Stimulated activated CD4-positive, alpha-beta T cell treated with anti-CD3 and anti-CD28 coated beads, Interleukin-1b, Interleukin-23, amount 100 ng/mL, for 1 hour (primary cell): Measurements from ENCODE around the gene SLC9A9.

Experiments
- DNase-seq, 2 donors: peaks; one replicate each; pipeline ENCODE4 v3.0.0-alpha.2; 2020; ENCODE audit warnings: low read depth in 2 of 2

The SLC9A9 gene

GRCh38 chr3:143358155-143358792, 490.0 kb downstream of the SLC9A9 start:
- no peak for DNase-seq

- DNase-seq: no peak
These were observed 490.6 kb downstream of the SLC9A9 start for GRCh38 chr3:143357700-143358099.

- DNase-seq: no peak
These were observed 491.4 kb downstream of the SLC9A9 start for GRCh38 chr3:143356839-143357238.

GRCh38 chr3:143354342-143354741, 493.9 kb downstream of the SLC9A9 start:
- DNase-seq: no peak

- DNase-seq: no peak
These were observed 495.3 kb downstream of the SLC9A9 start for GRCh38 chr3:143352850-143353550.

- DNase-seq: no peak
These were observed 496.2 kb downstream of the SLC9A9 start for GRCh38 chr3:143351895-143352608.

- DNase-seq: no peak
These were observed 496.9 kb downstream of the SLC9A9 start for GRCh38 chr3:143351354-143351753.

- no peak for DNase-seq
These were observed 498.8 kb downstream of the SLC9A9 start for GRCh38 chr3:143349455-143349854.

GRCh38 chr3:143348486-143349327, 499.6 kb downstream of the SLC9A9 start:
- no peak for DNase-seq

GRCh38 chr3:143344516-143345165, 503.6 kb downstream of the SLC9A9 start:
- DNase-seq: no peak

- DNase-seq: no peak
These were observed 504.3 kb downstream of the SLC9A9 start for GRCh38 chr3:143343944-143344343.

- DNase-seq: no peak
These were observed 505.2 kb downstream of the SLC9A9 start for GRCh38 chr3:143343031-143343430.

GRCh38 chr3:143339451-143339850, 508.8 kb downstream of the SLC9A9 start:
- DNase-seq: no peak

GRCh38 chr3:143337387-143337786, 510.9 kb downstream of the SLC9A9 start:
- no peak for DNase-seq

GRCh38 chr3:143334231-143334630, 514.0 kb downstream of the SLC9A9 start:
- DNase-seq: no peak

GRCh38 chr3:143333367-143333766, 514.9 kb downstream of the SLC9A9 start:
- no peak for DNase-seq

- no peak for DNase-seq
These were observed 516.2 kb downstream of the SLC9A9 start for GRCh38 chr3:143332026-143332425.

- no peak for DNase-seq
These were observed 516.9 kb downstream of the SLC9A9 start for GRCh38 chr3:143331350-143331749.

GRCh38 chr3:143330296-143330868, 517.9 kb downstream of the SLC9A9 start:
- DNase-seq: no peak

GRCh38 chr3:143329567-143330211, 518.6 kb downstream of the SLC9A9 start:
- no peak for DNase-seq

GRCh38 chr3:143328451-143328850, 519.8 kb downstream of the SLC9A9 start:
- no peak for DNase-seq
